ENCODE results near the gene RPL18A.

RPL18A gene

DNA sequence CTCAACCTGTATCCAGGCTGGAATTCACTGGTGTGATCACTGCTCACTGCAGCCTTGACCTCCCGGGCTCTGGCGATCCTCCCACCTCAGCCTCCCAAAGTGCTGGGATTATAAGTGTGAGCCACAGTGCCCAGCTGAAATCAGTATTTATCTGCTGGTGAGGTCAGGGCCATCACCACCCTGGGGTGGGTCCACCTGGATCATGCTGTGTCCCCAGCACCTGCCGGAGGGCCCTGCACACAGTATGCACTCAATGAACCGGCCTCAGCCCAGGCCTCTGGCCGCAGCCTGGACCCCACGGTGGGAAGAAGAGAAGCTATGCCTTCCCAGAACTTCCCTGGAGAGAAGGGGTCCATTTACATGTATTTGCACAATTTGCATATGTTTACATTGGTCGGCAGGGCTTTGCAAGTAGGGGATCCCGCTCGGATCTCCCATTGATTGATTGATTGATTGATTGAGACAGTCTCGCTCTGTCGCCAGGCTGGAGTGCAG lies 9.5 kb downstream of the RPL18A start:
- Histone ChIP-seq H3K4me3 (replicated peaks; ENCODE audit: insufficient read depth, low read length) (no peak overlapping the region), H3K27ac (replicated peaks) (no peak overlapping the region), H3K27me3 (ENCODE audit: insufficient read depth, poor library complexity, severe bottlenecking) (peaks cover 18% of the 10 kb centered on the region)
- TF ChIP-seq SPI1 (IDR thresholded peaks at IDR 0.05; ENCODE audit: borderline replicate concordance, low read depth) (no peak), GABPA (IDR thresholded peaks at IDR 0.05; ENCODE audit: low read depth) (no peak), POLR2AphosphoS5 (IDR thresholded peaks at IDR 0.05; ENCODE audit: low read depth) (no peak)
- DNase-seq (ENCODE audit: low read depth in 1 of 2, low spot score in 1 of 2), result no peak

DNA sequence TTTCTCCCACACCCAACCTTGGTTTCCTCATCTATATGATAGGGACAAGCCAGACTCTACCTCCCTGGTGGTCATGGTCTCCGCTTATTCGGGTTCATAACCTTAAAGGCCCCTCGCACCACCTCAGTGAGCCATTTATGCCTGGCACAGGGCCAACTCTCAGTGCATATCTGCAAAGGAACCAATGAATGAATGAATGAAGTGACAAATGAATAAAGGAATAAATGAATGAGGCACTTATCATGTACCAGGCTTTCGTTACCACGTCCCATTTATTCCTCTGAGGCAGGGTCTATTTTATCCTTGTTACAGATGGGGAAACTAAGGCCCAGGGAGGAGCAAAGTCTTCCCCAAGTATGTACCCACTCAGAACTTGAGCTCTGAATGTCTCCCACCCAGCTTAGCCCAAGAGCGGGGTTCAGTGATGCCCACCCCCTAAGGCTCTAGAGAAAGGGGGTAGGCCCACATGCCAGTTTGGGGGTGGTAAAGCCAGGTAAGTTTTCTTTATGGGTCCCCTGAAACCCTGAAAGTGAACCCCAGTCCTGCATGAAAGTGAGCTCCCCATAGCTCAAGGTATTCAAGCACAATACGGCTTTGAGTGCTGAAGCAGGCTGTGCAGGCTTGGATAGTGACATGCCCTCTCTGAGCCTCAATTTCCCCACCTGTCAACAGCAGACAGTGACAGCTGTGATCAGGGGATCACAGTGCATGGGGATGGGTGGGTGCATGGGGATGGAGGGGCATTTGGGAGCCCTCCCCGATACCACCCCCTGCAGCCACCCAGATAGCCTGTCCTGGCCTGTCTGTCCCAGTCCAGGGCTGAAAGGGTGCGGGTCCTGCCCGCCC lies 11.5 kb downstream of the RPL18A start:
- H3K4me3 ChIP-seq (replicated peaks; ENCODE audit: insufficient read depth, low read length), result no peak overlapping the region
- TF ChIP-seq SPI1 (IDR thresholded peaks at IDR 0.05; ENCODE audit: borderline replicate concordance, low read depth) (no peak), GABPA (IDR thresholded peaks at IDR 0.05; ENCODE audit: low read depth) (no peak), POLR2AphosphoS5 (IDR thresholded peaks at IDR 0.05; ENCODE audit: low read depth) (no peak)
- TF ChIP-seq, protein P1, sequence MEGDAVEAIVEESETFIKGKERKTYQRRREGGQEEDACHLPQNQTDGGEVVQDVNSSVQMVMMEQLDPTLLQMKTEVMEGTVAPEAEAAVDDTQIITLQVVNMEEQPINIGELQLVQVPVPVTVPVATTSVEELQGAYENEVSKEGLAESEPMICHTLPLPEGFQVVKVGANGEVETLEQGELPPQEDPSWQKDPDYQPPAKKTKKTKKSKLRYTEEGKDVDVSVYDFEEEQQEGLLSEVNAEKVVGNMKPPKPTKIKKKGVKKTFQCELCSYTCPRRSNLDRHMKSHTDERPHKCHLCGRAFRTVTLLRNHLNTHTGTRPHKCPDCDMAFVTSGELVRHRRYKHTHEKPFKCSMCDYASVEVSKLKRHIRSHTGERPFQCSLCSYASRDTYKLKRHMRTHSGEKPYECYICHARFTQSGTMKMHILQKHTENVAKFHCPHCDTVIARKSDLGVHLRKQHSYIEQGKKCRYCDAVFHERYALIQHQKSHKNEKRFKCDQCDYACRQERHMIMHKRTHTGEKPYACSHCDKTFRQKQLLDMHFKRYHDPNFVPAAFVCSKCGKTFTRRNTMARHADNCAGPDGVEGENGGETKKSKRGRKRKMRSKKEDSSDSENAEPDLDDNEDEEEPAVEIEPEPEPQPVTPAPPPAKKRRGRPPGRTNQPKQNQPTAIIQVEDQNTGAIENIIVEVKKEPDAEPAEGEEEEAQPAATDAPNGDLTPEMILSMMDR (IDR thresholded peaks at IDR 0.05; ENCODE audit: insufficient read depth, low read length), result no peak
- TF ChIP-seq, protein P2, sequence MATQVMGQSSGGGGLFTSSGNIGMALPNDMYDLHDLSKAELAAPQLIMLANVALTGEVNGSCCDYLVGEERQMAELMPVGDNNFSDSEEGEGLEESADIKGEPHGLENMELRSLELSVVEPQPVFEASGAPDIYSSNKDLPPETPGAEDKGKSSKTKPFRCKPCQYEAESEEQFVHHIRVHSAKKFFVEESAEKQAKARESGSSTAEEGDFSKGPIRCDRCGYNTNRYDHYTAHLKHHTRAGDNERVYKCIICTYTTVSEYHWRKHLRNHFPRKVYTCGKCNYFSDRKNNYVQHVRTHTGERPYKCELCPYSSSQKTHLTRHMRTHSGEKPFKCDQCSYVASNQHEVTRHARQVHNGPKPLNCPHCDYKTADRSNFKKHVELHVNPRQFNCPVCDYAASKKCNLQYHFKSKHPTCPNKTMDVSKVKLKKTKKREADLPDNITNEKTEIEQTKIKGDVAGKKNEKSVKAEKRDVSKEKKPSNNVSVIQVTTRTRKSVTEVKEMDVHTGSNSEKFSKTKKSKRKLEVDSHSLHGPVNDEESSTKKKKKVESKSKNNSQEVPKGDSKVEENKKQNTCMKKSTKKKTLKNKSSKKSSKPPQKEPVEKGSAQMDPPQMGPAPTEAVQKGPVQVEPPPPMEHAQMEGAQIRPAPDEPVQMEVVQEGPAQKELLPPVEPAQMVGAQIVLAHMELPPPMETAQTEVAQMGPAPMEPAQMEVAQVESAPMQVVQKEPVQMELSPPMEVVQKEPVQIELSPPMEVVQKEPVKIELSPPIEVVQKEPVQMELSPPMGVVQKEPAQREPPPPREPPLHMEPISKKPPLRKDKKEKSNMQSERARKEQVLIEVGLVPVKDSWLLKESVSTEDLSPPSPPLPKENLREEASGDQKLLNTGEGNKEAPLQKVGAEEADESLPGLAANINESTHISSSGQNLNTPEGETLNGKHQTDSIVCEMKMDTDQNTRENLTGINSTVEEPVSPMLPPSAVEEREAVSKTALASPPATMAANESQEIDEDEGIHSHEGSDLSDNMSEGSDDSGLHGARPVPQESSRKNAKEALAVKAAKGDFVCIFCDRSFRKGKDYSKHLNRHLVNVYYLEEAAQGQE (IDR thresholded peaks at IDR 0.05; ENCODE audit: insufficient replicate concordance, low read depth), result no peak
- DNase-seq (ENCODE audit: low read depth in 1 of 2, low spot score in 1 of 2), result no peak
- no peak overlapping the region for H3K27ac ChIP-seq (replicated peaks)
- peaks cover 20% of the 10 kb centered on the region for H3K27me3 ChIP-seq (ENCODE audit: insufficient read depth, poor library complexity, severe bottlenecking)

DNA sequence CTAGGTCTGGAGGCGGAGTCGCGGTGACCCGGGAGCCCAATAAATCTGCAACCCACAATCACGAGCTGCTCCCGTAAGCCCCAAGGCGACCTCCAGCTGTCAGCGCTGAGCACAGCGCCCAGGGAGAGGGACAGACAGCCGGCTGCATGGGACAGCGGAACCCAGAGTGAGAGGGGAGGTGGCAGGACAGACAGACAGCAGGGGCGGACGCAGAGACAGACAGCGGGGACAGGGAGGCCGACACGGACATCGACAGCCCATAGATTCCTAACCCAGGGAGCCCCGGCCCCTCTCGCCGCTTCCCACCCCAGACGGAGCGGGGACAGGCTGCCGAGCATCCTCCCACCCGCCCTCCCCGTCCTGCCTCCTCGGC lies 12.2 kb downstream of the RPL18A start, which contains the start of gene SLC5A5:
Gene SLC5A5 (plus strand): TSS at position 68 of the 373 bp plus-strand sequence. CDS start 375 bp downstream, outside the sequence.
- Histone ChIP-seq H3K27me3 (ENCODE audit: insufficient read depth, poor library complexity, severe bottlenecking) (peaks cover 20% of the 10 kb centered on the region), H3K27ac (replicated peaks) (no peak within 1 kb of the TSS; the same call in 1 of the 2 replicates), H3K4me3 (replicated peaks; ENCODE audit: insufficient read depth, low read length) (no peak within 1 kb of the TSS)
- no peak for DNase-seq (ENCODE audit: low read depth in 1 of 2, low spot score in 1 of 2)
- TF ChIP-seq GABPA (IDR thresholded peaks at IDR 0.05; ENCODE audit: low read depth), result no peak

DNA sequence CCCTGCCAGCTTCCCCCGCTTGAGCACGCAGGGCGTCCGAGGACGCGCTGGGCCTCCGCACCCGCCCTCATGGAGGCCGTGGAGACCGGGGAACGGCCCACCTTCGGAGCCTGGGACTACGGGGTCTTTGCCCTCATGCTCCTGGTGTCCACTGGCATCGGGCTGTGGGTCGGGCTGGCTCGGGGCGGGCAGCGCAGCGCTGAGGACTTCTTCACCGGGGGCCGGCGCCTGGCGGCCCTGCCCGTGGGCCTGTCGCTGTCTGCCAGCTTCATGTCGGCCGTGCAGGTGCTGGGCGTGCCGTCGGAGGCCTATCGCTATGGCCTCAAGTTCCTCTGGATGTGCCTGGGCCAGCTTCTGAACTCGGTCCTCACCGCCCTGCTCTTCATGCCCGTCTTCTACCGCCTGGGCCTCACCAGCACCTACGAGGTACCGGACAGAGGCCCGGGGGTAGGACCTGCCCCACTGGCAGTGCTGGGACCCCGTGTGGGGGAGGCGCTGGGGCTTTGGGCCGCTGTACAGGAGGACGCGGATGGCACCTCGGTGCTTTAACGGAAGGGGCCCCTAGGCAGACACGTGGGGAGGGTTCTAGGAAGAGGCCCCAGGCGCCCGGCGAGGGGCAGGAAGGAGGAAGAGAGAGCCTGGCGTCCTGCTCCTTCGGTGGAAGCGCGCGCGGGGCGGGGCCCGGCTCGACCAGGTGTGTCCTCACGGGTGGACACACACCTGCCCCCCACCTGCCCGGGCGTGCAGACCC lies 12.7 kb downstream of the RPL18A start:
- Histone ChIP-seq H3K4me3 (replicated peaks; ENCODE audit: insufficient read depth, low read length) (no peak overlapping the region), H3K27ac (replicated peaks) (no peak overlapping the region; the same call in 1 of the 2 replicates), H3K27me3 (ENCODE audit: insufficient read depth, poor library complexity, severe bottlenecking) (peaks cover 20% of the 10 kb centered on the region)

DNA sequence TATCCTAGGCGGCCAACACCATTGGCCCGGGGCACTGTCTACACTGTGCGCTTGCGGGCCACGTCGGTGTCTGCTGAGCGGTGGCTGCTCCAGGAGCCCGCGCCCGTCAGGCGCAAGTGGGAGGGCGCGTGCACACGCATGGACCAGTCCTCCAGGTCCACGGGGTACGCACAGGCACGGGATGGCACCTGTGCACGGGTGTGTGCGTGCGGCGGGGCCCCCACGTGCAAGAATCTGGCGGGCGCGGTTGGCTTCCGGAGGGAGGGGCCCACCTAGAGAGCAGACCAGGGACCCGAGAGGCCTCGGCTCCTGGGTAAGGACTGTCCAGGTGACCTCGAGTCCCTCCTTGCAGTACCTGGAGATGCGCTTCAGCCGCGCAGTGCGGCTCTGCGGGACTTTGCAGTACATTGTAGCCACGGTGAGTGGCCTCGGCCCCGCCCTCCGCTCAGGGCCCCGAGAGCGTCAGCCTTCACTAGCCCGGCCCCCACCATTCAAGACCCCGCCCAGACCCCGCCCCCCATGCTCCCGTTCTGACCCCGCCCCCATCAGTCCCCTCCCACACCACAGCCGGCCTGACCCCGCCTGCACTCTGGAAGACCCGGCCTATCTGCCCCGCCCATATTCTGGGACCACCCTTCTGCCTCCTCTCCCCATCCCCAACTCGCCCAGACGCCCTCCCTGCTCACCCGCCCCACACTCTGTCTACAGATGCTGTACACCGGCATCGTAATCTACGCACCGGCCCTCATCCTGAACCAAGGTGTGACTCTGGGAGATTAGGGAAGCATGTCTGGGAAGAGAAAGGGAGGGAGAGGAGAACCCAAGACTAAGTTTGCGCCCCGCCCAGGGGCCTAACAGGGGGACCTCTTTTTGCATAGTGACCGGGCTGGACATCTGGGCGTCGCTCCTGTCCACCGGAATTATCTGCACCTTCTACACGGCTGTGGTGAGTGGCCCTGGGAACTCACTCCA lies 14.4 kb downstream of the RPL18A start:
- peaks cover 20% of the 10 kb centered on the region for H3K27me3 ChIP-seq (ENCODE audit: insufficient read depth, poor library complexity, severe bottlenecking)
- TF ChIP-seq, protein P1 (IDR thresholded peaks at IDR 0.05; ENCODE audit: insufficient read depth, low read length), result no peak
- TF ChIP-seq, protein P2 (IDR thresholded peaks at IDR 0.05; ENCODE audit: insufficient replicate concordance, low read depth), result no peak
- no peak for TF ChIP-seq POLR2AphosphoS5 (IDR thresholded peaks at IDR 0.05; ENCODE audit: low read depth)
- no peak for TF ChIP-seq GABPA (IDR thresholded peaks at IDR 0.05; ENCODE audit: low read depth)
- no peak for TF ChIP-seq SPI1 (IDR thresholded peaks at IDR 0.05; ENCODE audit: borderline replicate concordance, low read depth)
- DNase-seq (ENCODE audit: low read depth in 1 of 2, low spot score in 1 of 2), result no peak
- H3K4me3 ChIP-seq (replicated peaks; ENCODE audit: insufficient read depth, low read length), result no peak overlapping the region
- H3K27ac ChIP-seq (replicated peaks), result no peak overlapping the region

More for the DNA sequence above, 12.7 kb downstream of the RPL18A start:
- DNase-seq (ENCODE audit: low read depth in 1 of 2, low spot score in 1 of 2), result no peak
- TF ChIP-seq POLR2AphosphoS5 (IDR thresholded peaks at IDR 0.05; ENCODE audit: low read depth) (no peak), SPI1 (IDR thresholded peaks at IDR 0.05; ENCODE audit: borderline replicate concordance, low read depth) (no peak)
